T47D (cell line): ENCODE data around the gene ARHGEF2.
"Not testable (repeated sequence)": the region's sequence is repeated elsewhere in the genome, so short reads cannot be mapped to it uniquely, and the experiment has no call there.

Experiments used
- DNase-seq, 2 experiments: peaks; one replicate each; pipeline versions ENCODE4 v3.0.0 to v3.0.0-alpha.2; 2011 to 2012; ENCODE audit warnings: low read depth in 1 of 2, low spot score in 1 of 2
- JUND ChIP-seq: IDR thresholded peaks from 2 replicates; pipeline ENCODE4 v1.6.1; 2012; ENCODE audit warnings: low read depth
- in situ Hi-C: cut with HindIII; loops from 2 replicates; pipeline ENCODE4 v1.10.0; 2016; ENCODE audit warnings: low sequenced_read_pairs, low pct_unique_long_range_greater_than_20kb

ARHGEF2 gene

GRCh38 chr1:156004843-156005584 lies 26.7 kb upstream of the ARHGEF2 start:
- peak in 1 of 2 experiments; percentile 53 for DNase-seq
- TF ChIP-seq JUND: no peak
- in situ Hi-C loops: no loop called here

DNA sequence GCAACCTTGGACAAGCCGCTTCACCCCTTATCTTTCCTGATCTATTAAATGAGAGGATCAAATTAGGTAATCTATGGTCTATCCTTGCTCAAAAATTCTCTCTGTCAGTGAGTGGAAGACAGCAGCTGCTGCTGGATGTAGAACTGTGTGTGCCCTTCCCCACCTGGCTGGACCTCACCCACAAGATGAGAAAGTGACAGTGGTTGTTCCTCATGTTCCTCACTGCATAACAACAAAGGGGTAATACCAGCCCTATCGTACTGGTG lies 25.5 kb upstream of the ARHGEF2 start:
- no peak for DNase-seq
- TF ChIP-seq JUND: no peak
- in situ Hi-C loops: no loop called here

- TF ChIP-seq JUND: no peak
- in situ Hi-C loops: no loop called here
Observed at GRCh38 chr1:156002188-156002911, 24.0 kb upstream of the ARHGEF2 start.

GRCh38 chr1:156001662-156002171 lies 23.4 kb upstream of the ARHGEF2 start:
- no peak for TF ChIP-seq JUND
- in situ Hi-C loops: no loop called here
- DNase-seq: peak in 1 of 2 experiments; percentile 73

More at GRCh38 chr1:156002188-156002911, 24.0 kb upstream of the ARHGEF2 start:
- peak in 1 of 2 experiments; percentile 40 for DNase-seq

- in situ Hi-C loops: no loop called here
- no peak for TF ChIP-seq JUND
- peak in 1 of 2 experiments; percentile 79 for DNase-seq
Observed at GRCh38 chr1:156001021-156001661, 22.8 kb upstream of the ARHGEF2 start.

DNA sequence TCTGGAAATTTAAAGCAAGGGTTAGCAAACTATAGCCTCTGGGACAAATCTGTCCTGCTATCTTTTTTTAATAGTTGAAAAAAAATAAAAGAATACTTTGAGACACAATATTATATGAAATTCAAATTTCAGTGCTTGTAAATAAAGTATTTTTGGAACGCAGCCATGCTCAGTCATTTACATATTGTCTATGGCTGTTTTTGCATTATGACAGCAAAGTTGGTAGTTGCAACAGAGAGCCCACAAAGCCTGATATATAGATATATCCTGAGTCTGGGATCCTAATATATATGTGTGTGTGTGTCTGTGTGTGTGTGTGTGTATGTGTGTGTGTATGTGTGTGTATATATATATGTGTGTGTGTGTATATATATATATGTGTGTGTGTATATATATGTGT lies 21.6 kb upstream of the ARHGEF2 start:
- DNase-seq: no peak
- no peak for TF ChIP-seq JUND
- in situ Hi-C loops: no loop called here

GRCh38 chr1:155996166-155996565 lies 17.8 kb upstream of the ARHGEF2 start:
- TF ChIP-seq JUND: no peak
- in situ Hi-C loops: no loop called here
- no peak for DNase-seq

DNA sequence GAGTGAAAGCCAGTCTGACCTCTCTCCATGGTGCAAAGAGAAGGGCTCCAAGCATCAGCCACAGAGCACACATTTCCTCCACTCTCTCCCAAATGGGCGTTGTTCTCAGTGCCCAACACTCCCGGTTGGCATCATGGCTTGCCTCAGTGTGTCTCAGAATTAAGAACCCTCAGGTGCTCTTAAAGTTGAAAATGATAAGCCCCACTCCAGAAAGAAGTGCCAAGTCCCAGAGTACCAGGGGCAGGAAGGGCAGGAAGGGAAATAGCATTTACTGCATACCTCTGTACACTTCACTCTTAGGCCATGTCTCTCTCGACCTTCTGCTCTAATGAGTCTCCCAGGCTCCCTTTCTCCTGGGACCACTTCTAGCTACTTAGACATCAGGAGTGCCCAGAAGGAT lies 15.2 kb upstream of the ARHGEF2 start:
- DNase-seq: no peak
- TF ChIP-seq JUND: no peak
- in situ Hi-C loops: no loop called here

- in situ Hi-C loops: no loop called here
- DNase-seq: no peak
- TF ChIP-seq JUND: no peak
Observed at GRCh38 chr1:155990005-155990739, 11.8 kb upstream of the ARHGEF2 start.

- peak in 1 of 2 experiments; percentile 83 for DNase-seq
- in situ Hi-C loops: no loop called here
- no peak for TF ChIP-seq JUND
Observed at GRCh38 chr1:155989242-155990004, 11.1 kb upstream of the ARHGEF2 start.

DNA sequence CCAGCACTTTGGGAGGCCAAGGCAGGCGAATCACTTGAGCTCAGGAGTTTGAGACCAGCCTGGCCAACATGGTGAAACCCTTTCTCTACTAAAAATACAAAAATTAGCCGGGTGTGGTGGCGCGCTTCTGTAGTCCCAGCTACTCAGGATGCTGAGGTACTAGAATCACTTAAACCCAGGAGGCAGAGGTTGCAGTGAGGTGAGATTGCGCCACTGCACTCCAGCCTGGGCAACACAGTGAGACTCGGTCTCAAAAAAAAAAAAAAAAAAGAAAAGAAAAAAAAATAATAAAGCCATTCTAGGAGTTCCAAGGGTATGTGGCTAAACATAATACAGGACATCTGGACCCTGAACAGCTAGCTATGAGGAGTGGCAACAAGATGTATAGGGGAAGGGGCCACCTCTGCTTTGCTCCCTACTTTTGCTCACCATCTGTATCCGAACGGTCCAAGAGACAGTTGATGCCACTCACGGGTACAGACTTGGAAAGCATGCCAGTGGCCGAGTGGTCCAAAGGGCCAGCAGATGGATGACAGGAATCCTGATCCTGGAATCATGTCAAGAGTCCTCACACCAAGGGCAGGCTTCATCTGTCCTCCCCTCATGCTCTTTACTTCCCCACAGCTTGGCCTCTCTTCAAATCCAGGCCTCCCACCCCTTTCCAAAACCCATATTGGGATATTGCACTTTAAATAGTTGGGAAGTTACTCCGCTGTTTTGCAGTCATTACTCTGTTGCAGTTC lies 6.7 kb upstream of the ARHGEF2 start:
- in situ Hi-C loops, DNase-seq: not testable (repeated sequence)
